ENCODE results near the gene BAHCC1.

The BAHCC1 gene

DNA sequence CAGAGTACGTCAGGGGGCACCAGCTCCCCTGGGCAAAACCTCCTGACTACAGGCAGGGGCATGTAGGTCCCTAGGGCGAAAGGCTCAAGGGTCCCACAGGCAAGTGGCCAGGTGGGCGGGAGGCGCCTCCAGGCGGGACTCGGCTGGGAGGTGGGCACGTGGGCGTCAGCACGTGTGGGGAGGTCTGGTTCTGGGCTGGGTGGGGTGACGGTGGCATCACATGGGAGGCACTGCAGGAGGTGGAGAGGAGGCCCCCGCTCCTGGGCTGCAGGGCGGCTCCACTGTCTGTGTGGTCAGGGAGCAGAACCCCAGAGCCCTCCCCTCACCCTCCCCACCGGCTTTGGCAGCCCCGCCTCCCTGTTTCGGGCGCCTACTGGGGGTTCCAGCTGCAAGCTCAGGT is 64.6 kb downstream of the BAHCC1 start:
- H3K4me2 ChIP-seq (ENCODE audit: low read length), result no peak overlapping the region
- H3K4me3 ChIP-seq (ENCODE audit: low read depth, low read length), result no peak overlapping the region
- no peak overlapping the region for H3K14ac ChIP-seq (ENCODE audit: low read length)
- H3K23ac ChIP-seq (ENCODE audit: low read length), result no peak overlapping the region
- no peak for DNase-seq
- no CpG with 5 or more reads among the region's 16 CpGs for WGBS (ENCODE audit: extremely low coverage, insufficient coverage, insufficient read length)
- no peaks in the 10 kb centered on the region for H3K27me3 ChIP-seq (ENCODE audit: insufficient read depth, low read length)
- H2AK5ac ChIP-seq (ENCODE audit: low read length), result no peak overlapping the region
- H4K12ac ChIP-seq (ENCODE audit: low read depth, low read length), result no peak overlapping the region
- H2BK5ac ChIP-seq (ENCODE audit: low read depth, low read length, poor library complexity), result no peak overlapping the region
- peaks cover 5% of the 10 kb centered on the region for H3K9me3 ChIP-seq (ENCODE audit: insufficient read depth, low read depth, low read length)
- no peak overlapping the region for H2BK12ac ChIP-seq (ENCODE audit: low read length)
- H2AFZ ChIP-seq (ENCODE audit: insufficient read depth, low read length, poor library complexity), result no peak overlapping the region
- H3K9ac ChIP-seq (ENCODE audit: low read length), result no peak overlapping the region
- no peak overlapping the region for H3K18ac ChIP-seq (ENCODE audit: low read length)
- no peak overlapping the region for H3K27ac ChIP-seq (ENCODE audit: low read depth, low read length)
- no peaks in the 10 kb centered on the region for H3K36me3 ChIP-seq (ENCODE audit: control insufficient read depth in 1 of 2, insufficient read depth in 2 of 2, low read length in 2 of 2)
- H3K79me1 ChIP-seq (ENCODE audit: low read length), result no peaks in the 10 kb centered on the region
- H4K8ac ChIP-seq (ENCODE audit: low read depth, low read length), result no peak overlapping the region
- no peak overlapping the region for H4K91ac ChIP-seq (ENCODE audit: low read depth, low read length)
- peaks cover 5 to 7% of the 10 kb centered on the region in 2 experiments for H3K4me1 ChIP-seq (ENCODE audit: control insufficient read depth in 1 of 2, insufficient read depth in 2 of 2, low read length in 2 of 2)
- no peak overlapping the region for H3K4ac ChIP-seq (ENCODE audit: low read depth, low read length)
- H3K79me2 ChIP-seq (ENCODE audit: control insufficient read depth, insufficient read depth, low read length, poor library complexity), result no peaks in the 10 kb centered on the region
- no peak overlapping the region for H2BK120ac ChIP-seq (ENCODE audit: insufficient read depth, low read length, poor library complexity)

DNA sequence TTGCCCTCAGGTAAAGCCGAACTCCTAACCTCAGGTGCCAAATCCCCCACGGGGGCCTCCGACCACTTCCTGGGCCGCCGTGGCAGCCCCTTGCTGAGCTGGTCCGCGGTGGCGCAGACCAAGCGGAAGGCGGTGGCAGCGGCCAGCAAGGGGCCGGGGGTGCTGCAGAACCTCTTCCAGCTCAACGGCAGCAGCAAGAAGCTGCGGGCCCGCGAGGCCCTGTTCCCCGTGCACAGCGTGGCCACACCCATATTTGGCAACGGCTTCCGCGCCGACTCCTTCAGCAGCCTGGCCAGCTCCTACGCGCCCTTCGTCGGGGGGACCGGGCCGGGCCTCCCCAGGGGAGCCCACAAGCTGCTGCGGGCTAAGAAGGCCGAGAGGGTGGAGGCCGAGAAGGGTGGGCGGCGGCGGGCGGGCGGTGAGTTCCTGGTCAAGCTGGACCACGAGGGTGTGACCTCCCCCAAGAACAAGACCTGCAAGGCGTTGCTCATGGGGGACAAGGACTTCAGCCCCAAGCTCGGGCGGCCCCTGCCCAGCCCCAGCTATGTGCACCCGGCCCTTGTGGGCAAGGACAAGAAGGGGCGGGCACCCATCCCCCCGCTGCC is 65.7 kb downstream of the BAHCC1 start:
- no peak overlapping the region for H2AFZ ChIP-seq (ENCODE audit: insufficient read depth, low read length, poor library complexity)
- peaks cover 5 to 7% of the 10 kb centered on the region in 2 experiments for H3K4me1 ChIP-seq (ENCODE audit: control insufficient read depth in 1 of 2, insufficient read depth in 2 of 2, low read length in 2 of 2)
- no peak overlapping the region for H4K12ac ChIP-seq (ENCODE audit: low read depth, low read length)
- no peak overlapping the region for H3K4me2 ChIP-seq (ENCODE audit: low read length)
- no peak overlapping the region for H3K4me3 ChIP-seq (ENCODE audit: low read depth, low read length)
- no peak overlapping the region for H2BK5ac ChIP-seq (ENCODE audit: low read depth, low read length, poor library complexity)
- H3K23ac ChIP-seq (ENCODE audit: low read length), result no peak overlapping the region
- no peak overlapping the region for H4K8ac ChIP-seq (ENCODE audit: low read depth, low read length)
- H3K79me1 ChIP-seq (ENCODE audit: low read length), result no peaks in the 10 kb centered on the region
- H2BK12ac ChIP-seq (ENCODE audit: low read length), result no peak overlapping the region
- H4K91ac ChIP-seq (ENCODE audit: low read depth, low read length), result no peak overlapping the region
- H3K9ac ChIP-seq (ENCODE audit: low read length), result no peak overlapping the region
- no peak overlapping the region for H3K14ac ChIP-seq (ENCODE audit: low read length)
- H3K9me3 ChIP-seq (ENCODE audit: insufficient read depth, low read depth, low read length), result peaks cover 5% of the 10 kb centered on the region
- H2BK120ac ChIP-seq (ENCODE audit: insufficient read depth, low read length, poor library complexity), result no peak overlapping the region
- no CpG with 5 or more reads among the region's 43 CpGs for WGBS (ENCODE audit: extremely low coverage, insufficient coverage, insufficient read length)
- H3K18ac ChIP-seq (ENCODE audit: low read length), result no peak overlapping the region
- H2AK5ac ChIP-seq (ENCODE audit: low read length), result no peak overlapping the region
- DNase-seq, result peak; percentile 22 to 61
- H3K36me3 ChIP-seq (ENCODE audit: control insufficient read depth in 1 of 2, insufficient read depth in 2 of 2, low read length in 2 of 2), result no peaks in the 10 kb centered on the region
- H3K4ac ChIP-seq (ENCODE audit: low read depth, low read length), result no peak overlapping the region
- no peak overlapping the region for H3K27ac ChIP-seq (ENCODE audit: low read depth, low read length)
- H3K79me2 ChIP-seq (ENCODE audit: control insufficient read depth, insufficient read depth, low read length, poor library complexity), result no peaks in the 10 kb centered on the region
- H3K27me3 ChIP-seq (ENCODE audit: insufficient read depth, low read length), result no peaks in the 10 kb centered on the region

DNA sequence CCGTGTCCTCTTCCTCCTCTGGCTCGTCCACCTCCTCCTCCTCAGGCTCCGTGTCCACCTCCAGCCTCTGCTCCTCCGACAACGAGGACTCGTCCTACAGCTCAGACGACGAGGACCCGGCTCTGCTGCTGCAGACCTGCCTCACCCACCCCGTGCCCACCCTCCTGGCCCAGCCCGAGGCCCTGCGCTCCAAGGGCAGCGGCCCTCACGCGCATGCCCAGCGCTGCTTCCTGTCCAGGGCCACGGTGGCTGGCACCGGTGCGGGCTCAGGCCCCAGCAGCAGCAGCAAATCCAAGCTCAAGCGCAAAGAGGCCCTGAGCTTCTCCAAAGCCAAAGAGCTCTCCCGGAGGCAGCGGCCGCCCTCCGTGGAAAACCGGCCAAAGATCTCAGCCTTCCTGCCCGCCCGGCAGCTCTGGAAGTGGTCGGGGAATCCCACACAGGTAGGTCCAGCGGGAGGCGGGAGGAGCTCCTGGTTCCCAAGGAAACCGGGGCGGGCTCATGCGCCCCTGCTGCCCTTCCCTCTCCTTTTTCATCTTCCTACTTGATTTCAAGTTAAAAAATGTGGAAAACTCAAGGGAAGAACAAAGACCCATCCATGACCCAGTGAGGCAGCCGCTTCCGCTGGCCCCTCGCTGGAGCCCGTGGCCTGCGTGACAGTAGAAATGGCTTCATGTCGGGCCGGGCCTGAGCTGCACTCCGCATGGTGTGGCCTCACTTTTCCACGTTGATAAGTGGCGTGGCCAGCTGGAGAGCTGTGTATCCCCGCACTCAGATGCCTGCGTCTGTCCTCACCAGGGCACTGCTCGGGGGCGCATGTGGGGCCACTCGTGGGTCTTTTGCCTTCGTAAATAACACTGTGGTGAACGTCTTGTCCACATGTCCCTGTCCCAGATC is 66.6 kb downstream of the BAHCC1 start:
- no peaks in the 10 kb centered on the region for H3K79me1 ChIP-seq (ENCODE audit: low read length)
- H3K9me3 ChIP-seq (ENCODE audit: insufficient read depth, low read depth, low read length), result peaks cover 5% of the 10 kb centered on the region
- H3K4me1 ChIP-seq (ENCODE audit: control insufficient read depth in 1 of 2, insufficient read depth in 2 of 2, low read length in 2 of 2), result peaks cover 4 to 7% of the 10 kb centered on the region in 2 experiments
- no peak overlapping the region for H3K27ac ChIP-seq (ENCODE audit: low read depth, low read length)
- H2BK12ac ChIP-seq (ENCODE audit: low read length), result no peak overlapping the region
- no peak overlapping the region for H3K14ac ChIP-seq (ENCODE audit: low read length)
- DNase-seq, result peak in 1 of 2 donors; percentile 18
- no peak overlapping the region for H3K4me2 ChIP-seq (ENCODE audit: low read length)
- H2AK5ac ChIP-seq (ENCODE audit: low read length), result no peak overlapping the region
- H3K79me2 ChIP-seq (ENCODE audit: control insufficient read depth, insufficient read depth, low read length, poor library complexity), result no peaks in the 10 kb centered on the region
- no peak overlapping the region for H2AFZ ChIP-seq (ENCODE audit: insufficient read depth, low read length, poor library complexity)
- H2BK5ac ChIP-seq (ENCODE audit: low read depth, low read length, poor library complexity), result no peak overlapping the region
- H4K12ac ChIP-seq (ENCODE audit: low read depth, low read length), result no peak overlapping the region
- no peak overlapping the region for H3K18ac ChIP-seq (ENCODE audit: low read length)
- H3K27me3 ChIP-seq (ENCODE audit: insufficient read depth, low read length), result no peaks in the 10 kb centered on the region
- H4K91ac ChIP-seq (ENCODE audit: low read depth, low read length), result no peak overlapping the region
- no peak overlapping the region for H3K4ac ChIP-seq (ENCODE audit: low read depth, low read length)
- no peak overlapping the region for H2BK120ac ChIP-seq (ENCODE audit: insufficient read depth, low read length, poor library complexity)
- no peak overlapping the region for H3K4me3 ChIP-seq (ENCODE audit: low read depth, low read length)
- H4K8ac ChIP-seq (ENCODE audit: low read depth, low read length), result no peak overlapping the region
- no peak overlapping the region for H3K9ac ChIP-seq (ENCODE audit: low read length)
- H3K23ac ChIP-seq (ENCODE audit: low read length), result no peak overlapping the region
- no peaks in the 10 kb centered on the region for H3K36me3 ChIP-seq (ENCODE audit: control insufficient read depth in 1 of 2, insufficient read depth in 2 of 2, low read length in 2 of 2)
- WGBS (ENCODE audit: extremely low coverage, insufficient coverage, insufficient read length), result no CpG with 5 or more reads among the region's 50 CpGs

DNA sequence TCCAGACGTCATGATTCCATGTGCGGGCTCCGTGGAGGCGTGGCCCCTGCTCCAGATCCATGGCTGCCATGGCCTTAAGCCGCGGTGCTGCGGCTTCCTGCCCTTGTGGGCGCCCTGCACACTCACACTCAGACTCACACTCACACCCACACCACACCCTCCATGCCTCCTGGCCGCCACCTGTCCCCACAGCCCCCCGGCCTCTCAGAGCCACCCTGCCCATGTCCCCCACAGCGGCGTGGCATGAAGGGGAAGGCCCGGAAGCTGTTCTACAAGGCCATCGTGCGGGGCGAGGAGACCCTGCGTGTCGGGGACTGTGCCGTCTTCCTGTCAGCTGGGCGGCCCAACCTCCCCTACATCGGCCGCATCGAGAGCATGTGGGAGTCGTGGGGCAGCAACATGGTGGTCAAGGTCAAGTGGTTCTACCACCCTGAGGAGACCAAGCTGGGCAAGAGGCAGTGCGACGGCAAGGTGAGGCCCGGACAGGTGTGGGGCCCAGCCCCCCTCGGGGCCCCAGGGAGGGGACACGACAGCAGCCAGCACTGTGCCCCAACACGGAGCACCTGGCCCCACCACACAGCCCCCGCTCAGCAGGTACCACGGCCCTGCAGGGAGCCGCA is 67.4 kb downstream of the BAHCC1 start:
- Histone ChIP-seq H3K9me3 (ENCODE audit: insufficient read depth, low read depth, low read length) (peaks cover 5% of the 10 kb centered on the region), H2BK120ac (ENCODE audit: insufficient read depth, low read length, poor library complexity) (no peak overlapping the region), H3K4me1 (ENCODE audit: control insufficient read depth in 1 of 2, insufficient read depth in 2 of 2, low read length in 2 of 2) (peaks cover 4 to 12% of the 10 kb centered on the region in 2 experiments), H2AK5ac (ENCODE audit: low read length) (no peak overlapping the region), H3K9ac (ENCODE audit: low read length) (no peak overlapping the region), H4K8ac (ENCODE audit: low read depth, low read length) (no peak overlapping the region), H2BK5ac (ENCODE audit: low read depth, low read length, poor library complexity) (no peak overlapping the region), H3K27ac (ENCODE audit: low read depth, low read length) (no peak overlapping the region), H3K23ac (ENCODE audit: low read length) (no peak overlapping the region), H3K36me3 (ENCODE audit: control insufficient read depth in 1 of 2, insufficient read depth in 2 of 2, low read length in 2 of 2) (no peaks in the 10 kb centered on the region), H3K79me2 (ENCODE audit: control insufficient read depth, insufficient read depth, low read length, poor library complexity) (no peaks in the 10 kb centered on the region), H3K14ac (ENCODE audit: low read length) (no peak overlapping the region), H3K4me3 (ENCODE audit: low read depth, low read length) (no peak overlapping the region), H3K79me1 (ENCODE audit: low read length) (no peaks in the 10 kb centered on the region), H2AFZ (ENCODE audit: insufficient read depth, low read length, poor library complexity) (no peak overlapping the region), H4K12ac (ENCODE audit: low read depth, low read length) (no peak overlapping the region), H3K4me2 (ENCODE audit: low read length) (no peak overlapping the region), H4K91ac (ENCODE audit: low read depth, low read length) (no peak overlapping the region), H3K18ac (ENCODE audit: low read length) (no peak overlapping the region), H3K4ac (ENCODE audit: low read depth, low read length) (no peak overlapping the region), H3K27me3 (ENCODE audit: insufficient read depth, low read length) (no peaks in the 10 kb centered on the region), H2BK12ac (ENCODE audit: low read length) (no peak overlapping the region)
- WGBS (ENCODE audit: extremely low coverage, insufficient coverage, insufficient read length), result no CpG with 5 or more reads among the region's 33 CpGs
- DNase-seq, result no peak

Measured in trophoblast cell (in vitro differentiated cells and primary cell).